PC-9 (cell line): ENCODE data around the gene TMEM252. TPM values are rescaled to one million over a fixed set of nuclear protein-coding genes. Genes with fewer than 3 reads are reported as not detected.
A peak's percentile ranks its signal among the peaks of the same experiment; 100 is the strongest.

Experiments used
- BruUV-seq: library from RNA; stranded (reverse); fragments of 400-500 nt; replicated peaks from 2 replicates; lab custom pipeline; 2021; lab: Mats Ljungman, UMichigan
- CTCF ChIA-PET: fragments of 300-600 bp; sonication (Branson Sonifier 250); formaldehyde crosslinking; loops from one replicate; lab custom pipeline; 2022; ENCODE audit warnings: antibody characterized with exemption; lab: Charles Lee
- POLR2A ChIA-PET: fragments of 300-600 bp; sonication (Branson Sonifier 250); formaldehyde crosslinking; loops from one replicate; lab custom pipeline; 2022; ENCODE audit warnings: antibody characterized with exemption; ENCODE audit not compliant: unreplicated experiment; lab: Charles Lee
- DNase-seq, 2 experiments: peaks; one replicate each; pipeline versions ENCODE4 v3.0.0 to v3.0.0-alpha.2; 2015 to 2022; ENCODE audit warnings: mixed read lengths in 1 of 2
- H2AFZ ChIP-seq: fragments of 200-600 bp; sonication (generic); 2 replicates; pipeline ENCODE4 v1.8.1; 2017; ENCODE audit warnings: antibody characterized with exemption
- H3F3A ChIP-seq: fragments of 200-600 bp; sonication (generic); 2 replicates; pipeline ENCODE4 v1.8.1; 2017; ENCODE audit warnings: antibody characterized with exemption, mild to moderate bottlenecking, low read depth; ENCODE audit not compliant: insufficient read depth
- H3K27ac ChIP-seq: fragments of 200-600 bp; sonication (generic); 2 replicates; pipeline ENCODE4 v1.6.1; 2016; ENCODE audit warnings: mixed run types
- H3K27me3 ChIP-seq: fragments of 200-600 bp; sonication (generic); 2 replicates; pipeline ENCODE4 v1.6.1; 2016; ENCODE audit warnings: low read depth, mixed run types; ENCODE audit not compliant: insufficient read depth
- H3K36me3 ChIP-seq: fragments of 200-600 bp; sonication (generic); 2 replicates; pipeline ENCODE4 v1.6.1; 2016; ENCODE audit warnings: low read depth, mixed run types
- H3K4me1 ChIP-seq: fragments of 200-600 bp; sonication (generic); replicated peaks from 2 replicates; pipeline ENCODE4 v1.6.1; 2016; ENCODE audit warnings: mixed run types; ENCODE audit not compliant: insufficient read depth
- H3K4me2 ChIP-seq: fragments of 200-600 bp; sonication (generic); 2 replicates; pipeline ENCODE4 v1.6.1; 2017; ENCODE audit warnings: mixed run types
- H3K4me3 ChIP-seq: fragments of 200-600 bp; sonication (generic); 2 replicates; pipeline ENCODE4 v1.6.1; 2016; ENCODE audit warnings: mixed run types
- H3K79me2 ChIP-seq: fragments of 200-600 bp; sonication (generic); 2 replicates; pipeline ENCODE4 v1.6.1; 2017; ENCODE audit warnings: low read depth, mixed run types
- H3K9me2 ChIP-seq: fragments of 200-600 bp; sonication (generic); 2 replicates; pipeline ENCODE4 v1.8.1; 2017; ENCODE audit warnings: mild to moderate bottlenecking; ENCODE audit not compliant: insufficient read depth
- H3K9me3 ChIP-seq: fragments of 200-600 bp; sonication (generic); 2 replicates; pipeline ENCODE4 v1.8.1; 2016; ENCODE audit warnings: low read depth; ENCODE audit not compliant: insufficient read depth
- H4K20me1 ChIP-seq: fragments of 200-600 bp; sonication (generic); 2 replicates; pipeline ENCODE4 v1.8.1; 2017; ENCODE audit not compliant: insufficient read depth
- EZH2 ChIP-seq: fragments of 200-600 bp; sonication (generic); IDR thresholded peaks from 2 replicates; pipeline ENCODE4 v1.8.0; 2017; ENCODE audit warnings: antibody characterized with exemption, low read depth
- intact Hi-C: fragments of 100-400 bp; cut with micrococcal nuclease; formaldehyde crosslinking; loops from one replicate; pipeline ENCODE4 v1.10.0; 2022; ENCODE audit not compliant: unreplicated experiment
- total RNA-seq: library from RNA; stranded (reverse); gene quantifications from 2 replicates; pipeline ENCODE4 v1.2.3, GENCODE V29; 2021
- TF ChIP-seq, protein P1 (sequence below): fragments of 200-600 bp; sonication (generic); conservative IDR thresholded peaks from 2 replicates; pipeline ENCODE4 v1.6.1; 2017; ENCODE audit warnings: mixed run types, antibody characterized with exemption, mild to moderate bottlenecking, moderate library complexity

Gene TMEM252
- total RNA-seq, 1 experiment from 2014 or later = not detected

GRCh38 chr9:68522954-68523353, 17.7 kb downstream of the TMEM252 start:
- CTCF ChIA-PET = no interaction called here

GRCh38 chr9:68522131-68522530, 18.6 kb downstream of the TMEM252 start:
- no peak overlapping the region for H3K4me3 ChIP-seq
- no peak overlapping the region for H3K27ac ChIP-seq
- no peak for DNase-seq
- H3K27me3 ChIP-seq = peaks cover 19% of the 10 kb centered on the region; the same call in 1 of the 2 replicates
- intact Hi-C loops = no loop called here
- H3K4me1 ChIP-seq = no peaks in the 10 kb centered on the region
- H3K9me2 ChIP-seq = no peaks in the 10 kb centered on the region
- no peaks in the 10 kb centered on the region for H4K20me1 ChIP-seq
- no peak overlapping the region for H2AFZ ChIP-seq
- ChIA-PET POLR2A (no interaction called here), CTCF (no interaction called here)
- no TSS peak for BruUV-seq
- TF ChIP-seq, protein P1, sequence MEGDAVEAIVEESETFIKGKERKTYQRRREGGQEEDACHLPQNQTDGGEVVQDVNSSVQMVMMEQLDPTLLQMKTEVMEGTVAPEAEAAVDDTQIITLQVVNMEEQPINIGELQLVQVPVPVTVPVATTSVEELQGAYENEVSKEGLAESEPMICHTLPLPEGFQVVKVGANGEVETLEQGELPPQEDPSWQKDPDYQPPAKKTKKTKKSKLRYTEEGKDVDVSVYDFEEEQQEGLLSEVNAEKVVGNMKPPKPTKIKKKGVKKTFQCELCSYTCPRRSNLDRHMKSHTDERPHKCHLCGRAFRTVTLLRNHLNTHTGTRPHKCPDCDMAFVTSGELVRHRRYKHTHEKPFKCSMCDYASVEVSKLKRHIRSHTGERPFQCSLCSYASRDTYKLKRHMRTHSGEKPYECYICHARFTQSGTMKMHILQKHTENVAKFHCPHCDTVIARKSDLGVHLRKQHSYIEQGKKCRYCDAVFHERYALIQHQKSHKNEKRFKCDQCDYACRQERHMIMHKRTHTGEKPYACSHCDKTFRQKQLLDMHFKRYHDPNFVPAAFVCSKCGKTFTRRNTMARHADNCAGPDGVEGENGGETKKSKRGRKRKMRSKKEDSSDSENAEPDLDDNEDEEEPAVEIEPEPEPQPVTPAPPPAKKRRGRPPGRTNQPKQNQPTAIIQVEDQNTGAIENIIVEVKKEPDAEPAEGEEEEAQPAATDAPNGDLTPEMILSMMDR = no peak
- no peak for TF ChIP-seq EZH2
- H3K79me2 ChIP-seq = no peaks in the 10 kb centered on the region
- H3K9me3 ChIP-seq = no peaks in the 10 kb centered on the region
- H3F3A ChIP-seq = no peaks in the 10 kb centered on the region
- no peaks in the 10 kb centered on the region for H3K36me3 ChIP-seq
- H3K4me2 ChIP-seq = no peak overlapping the region

More at GRCh38 chr9:68522954-68523353, 17.7 kb downstream of the TMEM252 start:
- Histone ChIP-seq H3K27me3 (peaks cover 16% of the 10 kb centered on the region; the same call in 1 of the 2 replicates), H3K4me3 (no peak overlapping the region), H3K27ac (no peak overlapping the region), H3K4me1 (no peaks in the 10 kb centered on the region), H3K79me2 (no peaks in the 10 kb centered on the region), H3K9me2 (no peaks in the 10 kb centered on the region), H3F3A (no peaks in the 10 kb centered on the region), H3K4me2 (no peak overlapping the region), H3K9me3 (no peaks in the 10 kb centered on the region), H4K20me1 (no peaks in the 10 kb centered on the region), H2AFZ (no peak overlapping the region), H3K36me3 (no peaks in the 10 kb centered on the region)
- BruUV-seq = no TSS peak
- POLR2A ChIA-PET = no interaction called here
- DNase-seq = no peak
- intact Hi-C loops = no loop called here
- no peak for TF ChIP-seq EZH2
- TF ChIP-seq, protein P1 = no peak

DNA sequence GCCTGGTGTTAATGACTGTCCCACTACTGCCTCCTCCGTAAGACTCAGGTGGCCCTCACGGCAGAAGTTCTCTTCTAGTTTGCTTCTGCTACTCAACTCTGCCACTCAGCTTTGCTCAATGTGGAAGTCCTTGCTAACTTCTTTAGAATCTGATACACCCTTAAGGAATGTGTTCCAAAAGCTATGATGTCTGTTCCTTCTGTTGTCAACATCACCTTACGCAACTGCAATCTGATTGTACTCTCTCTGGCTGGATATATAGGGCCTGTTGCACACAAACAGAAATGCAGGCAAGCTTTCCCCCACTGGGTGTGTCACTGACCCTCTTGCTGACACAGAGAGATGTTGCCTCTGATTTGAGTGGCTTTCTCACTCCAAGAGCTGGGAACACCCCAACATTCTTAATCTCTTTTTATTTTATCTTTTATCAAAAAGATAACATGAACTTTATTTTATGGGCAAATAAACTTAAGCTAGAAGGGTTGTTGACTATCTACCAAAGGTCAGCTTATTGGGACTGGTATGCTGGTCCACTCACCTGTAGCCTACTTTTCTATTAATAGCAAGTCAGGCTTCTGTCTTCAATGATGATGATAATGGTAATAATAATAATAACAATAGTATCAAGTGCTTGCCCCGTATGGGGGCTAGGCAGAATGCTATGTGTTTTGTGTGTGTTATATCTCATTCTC, 25.2 kb downstream of the TMEM252 start:
- Histone ChIP-seq H2AFZ (no peak overlapping the region), H3K27ac (no peak overlapping the region), H3K4me1 (no peaks in the 10 kb centered on the region), H4K20me1 (no peaks in the 10 kb centered on the region), H3K36me3 (no peaks in the 10 kb centered on the region), H3K79me2 (no peaks in the 10 kb centered on the region), H3F3A (no peaks in the 10 kb centered on the region), H3K4me3 (no peak overlapping the region), H3K4me2 (no peak overlapping the region), H3K9me2 (no peaks in the 10 kb centered on the region), H3K27me3 (0 out of 2 replicates have a peak, but pooled peaks cover 3% of the 10 kb centered on the region), H3K9me3 (no peaks in the 10 kb centered on the region)
- BruUV-seq = no TSS peak
- ChIA-PET POLR2A (no interaction called here), CTCF (no interaction called here)
- peak in 1 of 2 experiments; percentile 72 for DNase-seq
- intact Hi-C loops = no loop called here
- no peak for TF ChIP-seq EZH2
- TF ChIP-seq, protein P1 = no peak
